AML-193 (cell line): ENCODE measurements around the gene ZCCHC7.
"Not testable (repeated sequence)": the region's sequence is repeated elsewhere in the genome, so short reads cannot be mapped to it uniquely, and the experiment has no call there.

Experiments
- DNase-seq, 2 experiments: peaks; one replicate each; lab custom pipeline; 2025; lab: John Stamatoyannopoulos, UW

ZCCHC7 gene

DNA sequence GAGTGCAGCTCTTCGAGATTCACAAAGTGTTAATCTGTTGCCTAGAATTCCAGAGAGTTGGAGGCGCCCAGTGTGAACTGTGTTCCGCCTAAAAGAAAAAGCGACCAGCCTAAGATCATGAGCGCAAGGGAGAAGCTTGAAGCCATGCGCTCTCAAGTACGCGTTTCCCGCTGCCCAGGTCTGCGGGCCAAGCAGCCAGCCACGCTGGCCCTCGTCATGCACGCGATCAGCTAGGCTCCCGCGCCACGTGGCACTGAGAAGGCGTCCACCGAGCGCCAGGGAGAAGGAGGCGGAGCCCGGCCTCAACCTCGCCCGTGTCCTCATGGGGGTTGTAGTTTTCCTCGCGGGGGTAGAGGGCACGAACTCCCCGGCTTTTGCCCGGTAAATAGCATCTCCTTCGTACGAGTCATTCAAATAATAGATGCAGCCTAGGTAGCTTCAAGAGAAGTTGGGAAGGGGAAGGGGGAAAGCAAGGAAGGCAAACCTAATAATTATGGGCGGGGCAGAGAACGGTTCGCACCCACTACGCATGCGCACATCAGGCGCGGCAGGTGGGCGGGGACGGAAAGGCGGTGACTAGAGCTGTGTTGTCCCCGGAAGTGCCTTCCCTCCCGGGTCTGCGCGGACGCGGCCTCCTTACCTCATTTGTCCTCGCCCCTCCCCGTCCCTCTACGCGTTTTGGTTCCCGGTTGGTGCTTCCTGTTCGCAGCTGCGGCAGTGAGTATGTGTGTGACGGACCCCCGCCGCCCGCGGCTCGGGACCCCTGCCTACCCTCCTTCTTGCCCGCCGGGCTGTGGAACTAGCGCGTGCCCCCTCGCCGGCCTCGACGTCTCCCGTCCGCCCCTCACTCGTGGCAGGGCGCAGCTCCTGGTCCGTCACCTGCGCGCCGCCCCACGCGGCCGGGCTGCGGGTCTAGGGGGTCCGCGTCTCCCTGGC is at the start of gene ZCCHC7:
ZCCHC7 (plus strand) TSS at position 668 of the 936 bp plus-strand sequence.
- peak; percentile 89 to 92 for DNase-seq

DNA sequence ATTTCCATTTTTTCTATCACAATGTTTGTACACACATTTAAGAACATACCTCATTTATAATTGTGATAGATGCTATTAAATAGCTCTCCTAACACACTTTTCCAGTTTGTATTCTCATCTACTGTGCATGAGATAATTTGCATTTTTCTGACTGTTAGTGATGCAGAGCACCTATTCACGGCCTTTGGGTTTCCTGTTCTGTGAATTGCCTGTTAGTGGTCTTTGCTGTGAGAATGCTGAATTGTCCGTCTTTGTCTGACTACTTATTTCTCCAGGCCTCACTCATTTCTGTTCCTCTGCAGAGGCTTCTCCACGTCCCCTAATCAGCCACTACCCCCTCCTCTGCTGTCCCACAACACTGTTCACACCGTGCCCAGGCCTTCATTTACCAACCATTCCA is 45.6 kb upstream of the ZCCHC7 start:
- DNase-seq: not testable (repeated sequence)

DNA sequence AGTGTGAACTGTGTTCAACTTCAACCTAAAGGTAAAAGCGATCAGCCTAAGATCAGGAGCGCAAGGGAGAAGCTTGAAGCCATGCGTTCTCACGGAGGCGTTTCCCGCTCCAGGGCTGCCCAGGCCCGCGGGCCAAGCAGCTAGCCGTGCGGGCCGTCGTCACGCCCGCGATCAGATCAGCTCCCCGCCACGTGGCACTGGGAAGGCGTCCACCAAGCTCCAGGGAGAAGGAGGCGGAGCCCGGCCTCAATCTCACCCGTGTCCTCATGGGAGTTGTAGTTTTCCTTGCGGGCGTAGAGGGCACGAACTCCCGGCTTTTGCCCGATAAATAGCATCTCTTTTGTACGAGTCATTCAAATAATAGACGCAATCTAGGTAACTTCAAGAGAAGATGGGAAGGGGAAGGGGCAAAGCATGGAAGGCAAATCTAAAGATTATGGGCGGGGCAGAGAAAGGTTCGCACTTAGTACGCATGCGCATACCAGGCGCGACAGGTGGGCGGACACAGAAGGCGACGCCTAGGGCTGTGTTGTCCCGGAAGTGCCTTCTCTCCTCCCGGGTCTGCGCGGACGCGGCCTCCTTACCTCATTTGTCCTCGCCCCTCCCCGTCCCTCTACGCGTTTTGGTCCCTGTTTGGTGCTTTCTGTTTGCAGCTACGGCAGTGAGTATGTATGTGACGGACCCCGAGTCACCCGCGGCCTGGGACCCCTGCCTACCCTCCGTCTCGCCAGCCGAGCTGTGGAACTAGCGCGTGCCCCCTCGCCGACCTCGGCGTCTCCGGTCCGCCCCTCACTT is 40.8 kb upstream of the ZCCHC7 start:
- DNase-seq: peak; percentile 88 to 93

DNA sequence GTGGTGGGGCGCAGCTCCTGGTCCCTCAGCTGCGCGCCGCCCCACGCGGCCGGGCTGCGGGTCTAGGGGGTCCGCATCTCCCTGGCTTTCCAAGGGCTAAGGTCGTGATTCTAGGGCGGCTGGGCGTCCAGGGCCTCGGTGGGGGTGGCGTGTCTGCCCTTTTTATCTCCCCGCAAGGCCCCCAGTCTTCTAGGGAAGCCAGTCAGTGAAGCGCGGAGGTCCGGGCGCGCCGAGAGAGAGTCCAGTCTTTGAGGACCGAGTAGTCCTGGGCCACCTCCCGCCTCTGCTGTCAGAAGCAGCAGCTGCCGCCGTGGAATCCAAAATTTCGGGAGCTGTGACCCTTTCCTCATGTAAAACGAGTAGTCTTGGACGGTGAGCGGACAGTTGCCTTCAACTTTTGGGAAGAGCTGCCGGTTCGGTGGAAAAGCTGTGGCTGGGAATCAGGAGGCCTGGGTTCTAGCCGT is 40.2 kb upstream of the ZCCHC7 start:
- not testable (repeated sequence) for DNase-seq

DNA sequence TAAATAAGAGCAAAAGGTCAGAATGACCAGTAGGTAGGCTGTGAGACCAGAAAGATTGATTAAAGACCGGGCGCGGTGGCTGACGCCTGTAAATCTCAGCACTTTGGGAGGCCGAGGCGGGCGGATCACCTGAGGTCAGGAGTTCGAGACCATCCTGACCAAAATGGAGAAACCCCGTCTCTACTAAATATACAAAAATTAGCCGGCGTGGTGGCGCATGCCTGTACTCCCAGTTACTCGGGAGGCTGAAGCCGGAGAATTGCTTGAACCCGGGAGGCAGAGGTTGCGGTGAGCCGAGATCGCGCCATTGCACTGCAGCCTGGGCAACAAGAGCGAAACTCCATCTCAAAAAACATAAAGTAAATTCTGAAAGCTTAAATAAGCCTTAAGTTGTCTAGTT is 38.9 kb upstream of the ZCCHC7 start:
- DNase-seq: not testable (repeated sequence)

DNA sequence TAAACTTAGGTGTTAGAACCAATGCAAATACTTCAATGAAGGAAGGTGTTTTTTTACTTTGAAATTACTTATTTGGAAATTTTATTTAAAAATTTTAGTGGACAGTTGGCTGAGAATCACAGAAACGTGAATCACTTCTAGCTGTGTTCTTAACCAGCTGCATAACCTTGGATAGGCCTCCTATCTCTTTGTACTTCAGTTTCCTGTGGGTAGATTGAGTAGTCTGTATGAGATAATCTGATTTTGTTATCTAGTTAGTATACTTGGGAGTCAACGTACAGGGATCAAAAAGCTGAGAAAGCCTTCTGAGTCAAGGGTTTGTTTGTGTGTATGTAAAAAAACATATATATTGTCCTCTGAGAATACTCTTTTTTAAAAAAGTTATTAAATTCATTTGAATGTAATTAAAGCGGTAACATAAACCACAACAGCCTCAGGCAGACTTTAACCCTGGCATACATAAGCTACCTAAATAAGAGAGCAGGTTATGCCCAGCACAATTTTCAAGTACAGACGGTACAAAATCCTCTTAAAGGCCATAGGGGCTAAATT is 38.1 kb upstream of the ZCCHC7 start:
- no peak for DNase-seq

DNA sequence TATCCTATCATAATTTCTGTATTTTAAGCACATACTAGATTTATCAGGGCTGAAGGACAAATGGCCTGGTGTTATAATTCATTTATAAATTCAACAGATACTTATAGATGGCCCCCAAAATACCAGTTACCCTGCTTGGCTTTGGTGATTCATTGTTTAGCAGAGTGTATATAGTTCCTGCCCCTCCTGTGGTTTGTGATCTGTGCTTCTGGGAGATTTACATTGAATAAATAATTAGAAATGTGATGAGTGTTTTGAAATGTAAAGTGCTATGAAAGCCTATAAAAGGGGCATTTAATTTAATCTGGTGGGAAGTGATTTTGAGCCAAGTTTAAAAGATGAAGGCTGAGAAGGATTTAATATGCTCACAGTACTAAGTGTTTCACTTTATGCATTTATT is 36.7 kb upstream of the ZCCHC7 start:
- DNase-seq: no peak

DNA sequence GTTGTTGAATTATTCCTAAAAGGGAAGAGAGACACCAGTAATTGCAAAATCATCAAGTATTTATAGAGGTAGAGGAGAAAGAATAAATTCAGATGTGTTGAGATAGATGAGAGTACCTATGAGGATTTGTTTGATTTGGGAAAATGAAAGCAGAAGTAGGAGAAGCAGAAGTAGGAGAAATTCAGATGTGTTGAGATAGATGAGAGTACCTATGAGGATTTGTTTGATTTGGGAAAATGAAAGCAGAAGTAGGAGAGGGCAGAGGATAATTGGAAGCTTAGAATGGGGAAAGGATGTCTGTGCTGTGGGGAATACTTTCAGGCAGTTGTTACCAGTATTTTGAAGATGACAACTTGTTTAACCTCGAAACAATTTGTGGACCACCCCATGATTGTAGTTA is 35.1 kb upstream of the ZCCHC7 start:
- no peak for DNase-seq

DNA sequence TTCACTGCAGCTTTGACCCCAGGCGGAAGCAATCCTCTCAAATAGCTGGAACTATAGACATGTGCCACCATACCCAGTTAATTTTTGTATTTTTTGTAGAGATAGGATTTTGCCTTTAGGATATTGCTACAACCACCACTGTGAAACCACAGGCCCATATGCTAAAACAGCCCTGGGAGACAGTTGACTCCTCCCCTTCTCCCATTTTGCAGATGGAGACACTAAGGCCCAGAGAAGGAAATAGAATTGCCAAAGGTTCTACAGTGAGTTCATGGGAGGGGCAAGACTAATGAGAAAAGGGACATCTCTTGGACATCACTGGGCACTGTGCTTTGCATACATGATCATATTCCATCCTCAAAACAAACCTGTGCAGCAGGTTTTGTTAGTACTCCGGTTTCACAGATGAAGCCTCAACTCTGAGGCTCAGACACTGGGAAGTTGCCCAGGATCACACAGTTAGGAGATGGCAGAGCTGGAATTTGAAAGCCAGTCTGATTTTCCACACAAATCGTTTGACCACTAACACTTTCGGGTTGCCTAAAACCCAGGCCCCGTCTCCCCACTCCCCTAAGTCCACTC is 27.6 kb upstream of the ZCCHC7 start:
- not testable (repeated sequence) for DNase-seq

DNA sequence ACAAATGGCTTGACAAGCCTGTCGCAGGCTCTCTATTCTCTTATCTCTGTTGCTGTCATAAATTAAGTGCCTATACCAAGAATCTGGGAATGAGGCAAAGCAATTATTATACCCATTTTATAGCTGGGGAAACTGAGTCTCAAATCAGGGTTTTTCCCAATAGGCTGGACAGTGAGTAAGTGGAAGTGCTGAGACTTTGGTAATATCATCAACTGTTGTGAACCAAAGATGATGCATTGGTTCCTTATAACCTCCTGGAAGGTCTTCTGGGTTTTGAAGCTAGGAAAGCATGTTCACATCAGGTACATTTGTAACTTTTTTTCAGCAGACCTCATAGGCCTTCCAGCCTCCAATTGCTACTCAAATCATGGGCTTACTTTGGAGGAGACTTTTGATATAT is 25.6 kb upstream of the ZCCHC7 start:
- DNase-seq: no peak

DNA sequence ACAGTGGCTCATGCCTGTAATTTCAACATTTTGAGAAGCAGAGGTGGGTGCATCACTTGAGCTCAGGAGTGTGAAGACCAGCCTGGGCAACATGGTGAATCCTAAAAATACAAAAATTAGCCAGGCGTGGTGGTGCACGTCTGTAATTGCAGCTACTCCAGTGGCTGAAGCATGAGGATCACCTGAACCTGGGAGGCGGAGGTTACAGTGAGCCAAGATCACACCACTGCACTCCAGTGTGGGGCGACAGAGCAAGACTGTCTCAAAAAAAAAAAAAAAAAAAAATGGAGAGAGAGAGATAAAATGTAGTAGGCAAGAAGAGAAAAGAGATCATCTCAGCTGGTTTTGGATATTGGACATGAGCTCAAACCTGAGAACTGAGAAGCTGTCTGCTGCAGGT is 23.7 kb upstream of the ZCCHC7 start:
- DNase-seq: no peak

DNA sequence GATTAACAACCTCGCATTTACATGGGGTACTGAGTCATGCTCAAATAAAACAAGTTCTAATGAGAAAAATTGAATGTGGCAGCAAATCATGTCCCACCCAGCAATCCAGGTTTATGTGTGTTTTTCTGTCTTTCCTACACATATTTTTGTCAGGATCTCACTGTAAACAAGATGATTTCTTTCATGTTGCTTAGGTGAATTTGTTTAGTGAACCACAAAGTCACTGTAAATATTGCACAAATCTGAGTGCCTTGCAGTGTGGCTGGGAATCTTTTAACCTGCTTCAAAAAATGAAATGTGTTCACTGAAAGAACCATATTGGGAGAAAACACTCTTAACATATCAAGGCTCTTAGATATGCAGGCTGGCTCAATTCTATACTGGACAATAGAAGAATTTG is 23.1 kb upstream of the ZCCHC7 start:
- no peak for DNase-seq

DNA sequence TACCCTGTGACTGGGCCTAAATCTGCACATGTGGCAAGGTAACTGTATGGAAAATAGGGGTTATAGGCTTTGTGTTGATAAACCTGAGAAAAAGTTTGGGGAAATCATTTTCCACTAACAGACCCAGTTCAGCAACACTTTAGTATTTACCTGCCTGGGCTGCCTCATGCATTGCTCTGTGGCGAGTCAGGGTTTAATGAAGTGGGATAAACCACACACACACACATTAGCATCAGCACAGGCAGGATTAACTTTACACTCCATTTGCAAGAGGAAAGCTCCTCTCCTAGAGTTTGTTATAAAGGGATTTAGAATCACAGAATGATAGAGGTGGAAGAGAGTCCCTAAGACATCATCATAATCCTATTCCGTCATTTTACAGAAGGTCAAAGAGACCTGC is 20.0 kb upstream of the ZCCHC7 start:
- DNase-seq: no peak

DNA sequence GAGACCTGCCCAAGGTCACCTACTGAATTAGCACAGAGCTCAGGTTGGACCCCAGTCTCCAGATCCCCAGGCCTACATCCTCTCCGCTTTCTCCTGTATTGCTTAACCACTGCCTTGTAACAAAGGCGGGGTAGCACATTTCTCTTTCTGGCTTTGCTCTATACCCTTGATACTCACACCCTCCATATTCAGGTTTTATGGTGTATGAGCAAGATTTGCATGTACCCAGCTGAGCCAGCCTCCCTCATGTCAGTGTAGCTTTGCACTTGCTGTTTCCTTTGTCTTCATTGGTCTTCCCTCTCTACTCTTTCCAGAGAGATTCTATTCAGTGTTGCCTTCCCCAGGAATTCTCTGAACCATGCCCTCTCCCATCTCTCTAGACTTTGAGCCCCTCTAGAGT is 19.6 kb upstream of the ZCCHC7 start:
- DNase-seq: no peak

DNA sequence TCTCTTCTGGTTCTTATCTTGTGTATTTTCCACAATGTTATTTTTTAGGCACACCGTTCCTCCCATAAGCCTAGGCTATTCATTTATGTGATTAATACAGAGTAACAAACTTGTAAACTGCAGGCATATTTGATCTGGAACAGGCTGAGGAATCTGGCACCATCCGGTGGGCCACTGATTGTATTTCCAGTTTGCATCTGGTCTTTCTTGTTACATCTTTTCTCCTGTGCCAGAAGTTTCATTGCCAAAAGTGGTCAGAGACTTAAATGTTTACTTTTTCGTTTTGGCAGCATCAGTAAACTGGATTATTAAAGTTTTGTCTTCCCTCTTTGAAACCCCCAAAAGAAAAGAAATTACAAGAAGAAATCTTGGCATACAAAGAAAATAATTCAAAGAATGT is 17.9 kb upstream of the ZCCHC7 start:
- DNase-seq: no peak

DNA sequence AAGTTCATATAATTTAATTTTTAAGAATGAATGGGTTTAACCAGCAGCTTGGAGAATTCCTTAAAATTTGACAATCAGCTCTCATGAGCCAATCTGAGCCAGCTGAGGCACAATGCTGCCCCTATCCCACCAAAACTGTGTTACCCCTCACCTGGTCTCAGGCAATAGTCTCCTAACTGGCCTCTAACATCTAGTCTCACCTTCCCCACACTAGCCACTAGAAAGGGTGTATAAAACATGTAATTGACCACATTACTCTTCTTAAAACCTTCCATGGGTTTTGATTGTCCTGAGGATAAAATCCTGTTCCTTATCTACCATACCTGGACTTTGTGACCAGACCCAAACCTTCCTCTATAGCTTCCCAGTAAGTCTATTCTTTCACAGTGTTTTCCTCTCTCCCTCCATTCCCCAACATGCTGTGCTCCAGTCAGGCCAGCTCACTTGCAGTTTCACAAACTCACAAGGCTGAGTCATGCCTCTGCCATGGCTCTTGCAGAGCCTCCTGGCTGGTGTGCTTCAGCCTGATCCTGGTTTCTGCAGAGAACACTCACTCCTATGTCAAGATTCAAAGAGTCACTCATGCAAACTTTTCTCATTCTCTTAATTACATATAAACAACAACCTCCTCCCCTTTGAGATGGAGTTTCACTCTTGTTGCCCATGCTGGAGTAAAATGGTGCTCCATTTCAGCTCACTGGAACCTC is 16.0 kb upstream of the ZCCHC7 start:
- peak in 1 of 2 experiments; percentile 21 for DNase-seq

DNA sequence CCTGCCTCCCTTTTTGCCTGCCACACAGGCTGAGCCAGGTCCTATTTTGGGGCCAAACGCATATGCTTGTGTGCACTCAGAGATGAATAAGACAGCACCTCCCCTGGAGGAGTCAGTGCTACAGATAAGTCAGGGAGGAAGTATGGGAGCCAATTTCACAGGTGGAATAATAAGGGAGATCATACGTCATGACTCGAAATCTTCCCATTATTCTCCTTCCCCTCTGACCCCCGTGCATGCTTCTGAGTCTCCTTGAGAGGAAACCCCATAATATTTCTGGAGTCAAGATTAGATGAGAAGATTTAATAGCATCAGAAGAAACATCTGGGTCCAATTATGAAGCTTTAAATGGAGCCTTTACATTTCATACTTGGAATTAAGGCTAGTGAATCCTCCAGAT is 15.1 kb upstream of the ZCCHC7 start:
- DNase-seq: no peak

DNA sequence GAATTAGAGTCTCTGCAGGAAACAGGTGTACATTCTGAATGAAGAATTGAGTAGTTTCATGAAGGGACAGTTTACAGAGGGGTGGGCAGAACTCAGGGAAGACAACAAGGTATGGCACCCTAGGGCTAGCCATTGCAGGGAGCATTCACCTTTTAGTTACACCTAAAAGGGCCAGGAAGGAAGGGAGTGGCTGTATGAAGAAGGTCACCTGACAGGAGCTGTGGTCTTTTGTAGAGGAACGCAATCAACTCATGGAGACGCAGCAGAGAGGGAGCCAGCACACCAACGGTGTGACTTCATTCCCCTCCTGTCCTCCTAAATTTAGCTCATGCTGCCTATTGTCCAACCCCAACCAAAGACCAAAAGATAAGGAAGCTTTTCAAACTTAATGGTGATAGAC is 12.7 kb upstream of the ZCCHC7 start:
- no peak for DNase-seq

DNA sequence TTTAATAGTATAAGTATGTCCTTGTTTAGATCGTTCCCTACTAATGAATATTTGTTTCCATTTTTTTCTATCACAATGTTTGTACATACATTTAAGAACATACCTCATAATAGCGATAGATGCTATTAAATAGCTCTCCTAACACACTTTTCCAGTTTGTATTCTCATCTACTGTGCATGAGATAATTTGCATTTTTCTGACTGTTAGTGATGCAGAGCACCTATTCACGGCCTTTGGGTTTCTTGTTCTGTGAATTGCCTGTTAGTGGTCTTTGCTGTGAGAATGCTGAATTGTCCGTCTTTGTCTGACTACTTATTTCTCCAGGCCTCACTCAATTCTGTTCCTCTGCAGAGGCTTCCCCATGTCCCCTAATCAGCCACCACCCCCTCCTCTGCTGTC is 5.9 kb upstream of the ZCCHC7 start:
- DNase-seq: not testable (repeated sequence)

DNA sequence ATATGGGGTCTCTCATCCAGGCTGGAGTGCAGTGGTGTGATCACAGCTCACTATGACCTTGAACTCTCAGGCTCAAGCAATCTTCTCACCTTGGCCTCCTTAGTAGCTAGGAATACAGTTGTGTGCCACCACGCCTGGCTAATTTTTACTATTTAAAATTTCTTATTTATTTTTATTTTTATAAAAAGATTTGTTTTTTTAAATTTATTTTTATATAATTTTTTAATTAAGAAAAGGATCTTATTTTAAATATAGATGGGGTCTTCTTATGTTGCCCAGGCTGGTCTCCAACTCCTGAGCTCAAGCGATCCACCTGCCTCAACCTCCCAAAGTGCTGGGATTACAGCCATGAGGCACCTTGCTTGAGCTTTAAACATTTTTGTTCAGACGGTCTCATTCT is 2.4 kb upstream of the ZCCHC7 start:
- DNase-seq: no peak

DNA sequence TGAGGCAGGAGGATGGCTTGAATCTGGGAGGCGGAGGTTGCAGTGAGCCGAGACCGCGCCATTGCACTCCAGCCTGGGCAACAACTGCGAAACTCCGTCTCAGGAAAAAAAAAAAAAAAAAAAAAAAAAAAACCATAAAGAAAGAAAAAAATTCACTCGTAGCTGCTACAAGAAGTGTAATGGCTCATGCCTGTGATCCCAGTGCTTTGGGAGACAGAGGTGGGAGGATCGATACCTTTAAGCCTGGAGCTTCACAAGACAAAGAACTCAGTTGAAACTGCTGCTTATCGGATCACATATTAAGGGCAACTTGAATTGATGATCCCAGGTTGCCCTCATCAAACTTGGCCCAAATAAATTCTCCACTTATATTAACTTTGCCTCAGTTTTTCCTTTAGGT is 1.0 kb upstream of the ZCCHC7 start:
- no peak for DNase-seq
